ENCODE data around the gene PCDHA6.
"Not testable (repeated sequence)": the region's sequence is repeated elsewhere in the genome, so short reads cannot be mapped to it uniquely, and the experiment has no call there.

PCDHA6 gene

DNA sequence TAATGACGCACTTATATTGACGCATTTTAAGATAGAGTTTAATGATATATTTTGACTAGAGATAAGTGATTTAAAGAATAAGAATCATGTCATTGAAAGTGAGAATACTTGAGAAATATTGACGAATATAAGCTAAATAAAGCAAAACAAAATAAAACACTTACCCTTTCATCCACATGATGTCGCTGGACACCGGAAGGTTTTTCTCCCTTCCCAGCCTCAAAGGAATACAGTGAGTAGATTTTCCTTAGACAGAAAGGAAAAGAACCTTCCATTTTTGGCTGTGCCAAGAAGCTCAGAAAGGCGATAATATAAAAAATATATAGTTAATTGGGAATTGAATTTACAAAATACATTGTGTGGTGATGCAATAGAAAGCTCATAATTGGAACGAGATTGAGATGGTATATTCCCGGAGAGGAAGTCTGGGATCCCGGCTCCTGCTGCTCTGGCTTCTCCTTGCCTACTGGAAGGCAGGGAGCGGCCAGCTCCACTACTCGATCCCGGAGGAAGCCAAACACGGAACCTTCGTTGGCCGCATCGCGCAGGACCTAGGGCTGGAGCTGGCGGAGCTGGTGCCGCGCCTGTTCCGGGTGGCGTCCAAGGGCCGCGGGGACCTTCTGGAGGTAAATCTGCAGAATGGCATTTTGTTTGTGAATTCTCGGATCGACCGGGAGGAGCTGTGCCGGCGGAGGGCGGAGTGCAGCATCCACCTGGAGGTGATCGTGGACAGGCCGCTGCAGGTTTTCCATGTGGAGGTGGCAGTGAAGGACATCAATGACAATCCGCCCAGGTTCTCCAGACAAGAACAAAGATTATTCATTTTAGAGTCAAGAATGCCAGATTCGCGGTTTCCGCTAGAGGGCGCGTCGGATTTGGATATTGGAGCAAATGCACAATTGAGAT is 6.1 kb upstream of the PCDHA6 start, which contains the start of gene PCDHA5:
Gene PCDHA5 (plus strand): TSS at position 239 of the 906 bp plus-strand sequence.
- DNase-seq (ENCODE audit: low read depth) = no peak

DNA sequence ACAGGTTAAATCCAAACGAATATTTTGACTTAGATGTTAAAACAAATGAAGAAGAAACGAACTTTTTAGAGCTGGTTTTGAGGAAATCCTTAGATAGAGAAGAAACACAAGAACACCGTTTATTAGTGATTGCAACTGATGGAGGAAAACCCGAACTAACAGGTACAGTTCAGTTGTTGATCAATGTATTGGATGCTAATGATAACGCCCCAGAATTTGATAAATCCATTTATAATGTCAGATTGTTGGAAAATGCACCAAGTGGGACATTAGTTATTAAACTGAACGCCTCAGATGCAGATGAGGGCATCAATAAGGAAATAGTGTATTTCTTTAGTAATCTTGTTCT is 5.5 kb upstream of the PCDHA6 start:
- DNase-seq (ENCODE audit: low read depth) = no peak

DNA sequence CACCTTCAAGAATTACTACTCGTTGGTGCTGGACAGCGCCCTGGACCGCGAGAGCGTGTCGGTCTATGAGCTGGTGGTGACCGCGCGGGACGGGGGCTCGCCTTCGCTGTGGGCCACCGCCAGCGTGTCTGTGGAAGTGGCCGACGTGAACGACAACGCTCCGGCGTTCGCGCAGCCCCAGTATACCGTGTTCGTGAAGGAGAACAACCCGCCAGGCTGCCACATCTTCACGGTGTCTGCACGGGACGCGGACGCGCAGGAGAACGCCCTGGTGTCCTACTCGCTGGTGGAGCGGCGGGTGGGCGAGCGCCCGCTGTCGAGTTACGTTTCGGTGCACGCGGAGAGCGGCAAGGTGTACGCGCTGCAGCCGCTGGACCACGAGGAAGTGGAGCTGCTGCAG is 4.8 kb upstream of the PCDHA6 start:
- not testable (repeated sequence) for DNase-seq (ENCODE audit: low read depth)

DNA sequence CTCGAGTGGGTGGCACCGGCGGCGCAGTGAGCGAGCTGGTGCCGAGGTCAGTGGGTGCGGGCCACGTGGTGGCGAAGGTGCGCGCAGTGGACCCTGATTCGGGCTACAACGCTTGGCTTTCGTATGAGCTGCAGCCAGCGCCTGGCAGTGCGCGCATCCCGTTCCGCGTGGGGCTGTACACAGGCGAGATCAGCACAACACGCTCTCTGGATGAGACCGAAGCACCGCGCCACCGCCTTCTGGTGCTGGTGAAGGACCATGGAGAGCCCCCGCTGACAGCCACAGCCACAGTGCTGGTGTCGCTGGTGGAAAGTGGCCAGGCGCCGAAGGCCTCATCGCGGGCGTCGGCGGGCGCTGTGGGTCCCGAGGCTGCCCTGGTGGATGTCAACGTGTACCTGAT is 4.3 kb upstream of the PCDHA6 start:
- DNase-seq (ENCODE audit: low read depth) = no peak

DNA sequence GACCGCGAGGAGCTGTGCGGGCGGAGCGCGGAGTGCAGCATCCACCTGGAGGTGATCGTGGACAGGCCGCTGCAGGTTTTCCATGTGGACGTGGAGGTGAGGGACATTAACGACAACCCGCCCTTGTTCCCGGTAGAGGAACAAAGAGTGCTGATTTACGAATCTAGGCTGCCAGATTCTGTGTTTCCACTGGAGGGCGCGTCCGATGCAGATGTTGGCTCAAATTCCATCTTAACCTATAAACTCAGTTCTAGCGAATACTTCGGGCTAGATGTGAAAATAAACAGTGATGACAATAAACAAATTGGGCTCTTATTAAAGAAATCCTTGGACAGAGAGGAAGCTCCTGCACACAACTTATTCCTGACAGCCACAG is 590 bp downstream of the PCDHA6 start:
- no peak for DNase-seq (ENCODE audit: low read depth)

DNA sequence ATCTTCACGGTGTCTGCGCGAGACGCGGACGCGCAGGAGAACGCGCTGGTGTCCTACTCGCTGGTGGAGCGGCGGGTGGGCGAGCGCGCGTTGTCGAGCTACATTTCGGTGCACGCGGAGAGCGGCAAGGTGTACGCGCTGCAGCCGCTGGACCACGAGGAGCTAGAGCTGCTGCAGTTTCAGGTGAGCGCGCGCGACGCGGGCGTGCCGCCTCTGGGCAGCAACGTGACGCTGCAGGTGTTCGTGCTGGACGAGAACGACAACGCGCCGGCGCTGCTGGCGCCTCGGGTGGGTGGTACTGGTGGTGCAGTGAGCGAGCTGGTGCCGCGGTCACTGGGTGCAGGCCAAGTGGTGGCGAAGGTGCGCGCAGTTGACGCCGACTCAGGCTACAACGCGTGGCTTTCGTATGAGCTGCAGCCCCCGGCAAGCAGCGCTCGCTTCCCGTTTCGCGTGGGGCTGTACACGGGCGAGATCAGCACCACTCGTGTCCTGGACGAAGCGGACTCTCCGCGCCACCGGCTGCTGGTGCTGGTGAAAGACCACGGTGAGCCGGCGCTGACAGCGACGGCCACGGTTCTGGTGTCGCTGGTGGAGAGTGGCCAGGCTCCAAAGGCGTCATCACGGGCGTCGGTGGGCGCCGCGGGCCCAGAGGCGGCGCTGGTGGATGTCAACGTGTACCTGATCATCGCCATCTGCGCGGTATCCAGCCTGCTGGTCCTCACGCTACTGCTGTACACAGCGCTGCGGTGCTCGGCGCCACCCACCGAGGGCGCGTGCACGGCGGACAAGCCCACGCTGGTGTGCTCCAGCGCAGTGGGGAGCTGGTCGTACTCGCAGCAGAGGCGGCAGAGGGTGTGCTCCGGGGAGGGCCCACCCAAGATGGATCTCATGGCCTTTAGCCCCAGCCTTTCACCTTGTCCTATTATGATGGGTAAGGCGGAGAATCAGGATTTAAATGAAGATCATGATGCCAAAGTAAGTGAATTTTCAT is 2.0 kb downstream of the PCDHA6 start:
- DNase-seq (ENCODE audit: low read depth) = not testable (repeated sequence)

DNA sequence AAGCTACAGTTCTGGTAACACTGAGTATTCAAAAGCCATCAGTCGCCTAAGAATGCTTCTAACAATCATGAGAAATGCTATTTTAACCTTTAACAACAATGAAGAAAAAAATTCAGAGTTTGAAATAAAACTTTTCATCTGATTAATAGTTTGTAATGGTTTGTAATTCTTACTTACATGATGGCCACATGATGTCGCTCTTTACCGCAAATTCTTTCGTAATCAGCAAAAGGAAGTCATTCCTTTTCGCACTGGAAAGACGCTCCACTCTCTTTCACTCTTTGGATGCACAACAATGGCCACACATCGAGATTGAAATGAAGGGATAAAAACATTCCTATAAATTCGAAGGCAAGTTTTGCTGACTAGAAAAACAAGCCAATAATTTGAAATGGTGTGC is 6.2 kb downstream of the PCDHA6 start, which contains the start of gene PCDHA7:
Gene PCDHA7 (plus strand): TSS at position 277 of the 400 bp plus-strand sequence. CDS start 115 bp downstream, at position 392.
- no peak for DNase-seq (ENCODE audit: low read depth)

DNA sequence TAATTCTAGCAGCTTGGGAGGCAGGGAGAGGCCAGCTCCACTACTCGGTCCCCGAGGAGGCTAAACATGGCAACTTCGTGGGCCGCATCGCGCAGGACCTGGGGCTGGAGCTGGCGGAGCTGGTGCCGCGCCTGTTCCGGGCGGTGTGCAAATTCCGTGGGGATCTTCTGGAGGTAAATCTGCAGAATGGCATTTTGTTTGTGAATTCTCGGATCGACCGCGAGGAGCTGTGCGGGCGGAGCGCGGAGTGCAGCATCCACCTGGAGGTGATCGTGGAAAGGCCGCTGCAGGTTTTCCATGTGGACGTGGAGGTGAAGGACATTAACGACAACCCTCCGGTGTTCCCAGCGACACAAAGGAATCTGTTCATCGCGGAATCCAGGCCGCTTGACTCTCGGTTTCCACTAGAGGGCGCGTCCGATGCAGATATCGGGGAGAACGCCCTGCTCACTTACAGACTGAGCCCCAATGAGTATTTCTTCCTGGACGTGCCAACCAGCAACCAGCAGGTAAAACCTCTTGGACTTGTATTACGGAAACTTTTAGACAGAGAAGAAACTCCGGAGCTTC is 6.8 kb downstream of the PCDHA6 start:
- DNase-seq (ENCODE audit: low read depth) = not testable (repeated sequence)

DNA sequence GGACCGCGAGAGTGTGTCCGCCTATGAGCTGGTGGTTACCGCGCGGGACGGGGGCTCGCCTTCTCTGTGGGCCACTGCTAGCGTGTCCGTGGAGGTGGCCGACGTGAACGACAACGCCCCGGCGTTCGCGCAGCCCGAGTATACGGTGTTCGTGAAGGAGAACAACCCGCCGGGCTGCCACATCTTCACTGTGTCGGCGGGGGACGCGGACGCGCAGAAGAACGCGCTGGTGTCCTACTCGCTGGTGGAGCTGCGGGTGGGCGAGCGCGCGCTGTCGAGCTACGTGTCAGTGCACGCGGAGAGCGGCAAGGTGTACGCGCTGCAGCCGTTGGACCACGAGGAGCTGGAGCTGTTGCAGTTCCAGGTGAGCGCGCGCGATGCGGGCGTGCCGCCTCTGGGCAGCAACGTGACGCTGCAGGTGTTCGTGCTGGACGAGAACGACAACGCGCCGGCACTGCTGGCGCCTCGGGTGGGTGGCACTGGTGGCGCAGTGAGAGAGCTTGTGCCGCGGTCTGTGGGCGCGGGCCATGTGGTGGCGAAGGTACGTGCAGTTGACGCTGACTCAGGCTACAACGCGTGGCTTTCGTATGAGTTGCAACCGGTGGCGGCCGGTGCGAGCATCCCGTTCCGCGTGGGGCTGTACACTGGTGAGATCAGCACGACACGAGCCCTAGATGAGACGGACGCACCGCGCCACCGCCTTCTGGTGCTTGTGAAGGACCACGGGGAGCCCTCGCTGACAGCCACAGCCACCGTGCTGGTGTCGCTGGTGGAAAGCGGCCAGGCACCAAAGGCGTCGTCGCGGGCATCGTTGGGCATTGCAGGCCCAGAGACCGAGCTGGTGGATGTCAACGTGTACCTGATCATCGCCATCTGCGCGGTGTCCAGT is 8.1 kb downstream of the PCDHA6 start:
- no peak for DNase-seq (ENCODE audit: low read depth)

DNA sequence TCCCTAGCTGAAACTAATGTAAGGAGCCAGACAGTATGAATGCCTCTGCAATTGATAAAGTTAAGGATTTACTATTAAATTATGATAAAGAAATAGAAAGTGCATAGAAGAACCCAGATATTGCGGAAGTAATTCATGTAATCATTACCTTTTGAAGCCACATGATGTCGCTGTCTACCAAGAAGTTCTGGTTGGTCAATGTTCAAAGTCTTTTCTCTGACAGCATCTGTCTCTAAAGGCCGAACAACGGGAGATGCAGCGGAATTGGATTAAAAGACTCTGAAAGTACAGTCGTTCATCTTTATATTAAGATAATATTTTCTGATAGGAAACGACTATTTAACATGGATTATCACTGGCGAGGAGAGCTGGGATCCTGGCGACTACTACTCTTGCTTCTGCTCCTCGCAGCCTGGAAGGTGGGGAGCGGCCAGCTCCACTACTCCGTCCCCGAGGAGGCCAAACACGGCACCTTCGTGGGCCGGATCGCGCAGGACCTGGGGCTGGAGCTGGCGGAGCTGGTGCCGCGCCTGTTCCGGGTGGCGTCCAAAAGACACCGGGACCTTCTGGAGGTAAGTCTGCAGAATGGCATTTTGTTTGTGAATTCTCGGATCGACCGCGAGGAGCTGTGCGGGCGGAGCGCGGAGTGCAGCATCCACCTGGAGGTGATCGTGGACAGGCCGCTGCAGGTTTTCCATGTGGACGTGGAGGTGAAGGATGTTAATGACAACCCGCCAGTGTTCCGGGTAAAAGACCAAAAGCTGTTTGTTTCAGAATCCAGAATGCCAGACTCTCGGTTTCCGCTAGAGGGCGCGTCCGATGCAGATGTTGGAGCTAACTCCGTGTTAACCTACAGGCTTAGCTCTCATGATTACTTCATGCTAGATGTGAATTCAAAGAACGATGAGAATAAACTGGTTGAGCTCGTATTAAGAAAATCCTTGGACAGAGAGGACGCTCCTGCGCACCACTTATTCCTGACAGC is 13.5 kb downstream of the PCDHA6 start, which contains the start of gene PCDHA8:
Gene PCDHA8 (plus strand): TSS at position 210 of the 985 bp plus-strand sequence. CDS start 135 bp downstream, at position 345.
- no peak for DNase-seq (ENCODE audit: low read depth)

DNA sequence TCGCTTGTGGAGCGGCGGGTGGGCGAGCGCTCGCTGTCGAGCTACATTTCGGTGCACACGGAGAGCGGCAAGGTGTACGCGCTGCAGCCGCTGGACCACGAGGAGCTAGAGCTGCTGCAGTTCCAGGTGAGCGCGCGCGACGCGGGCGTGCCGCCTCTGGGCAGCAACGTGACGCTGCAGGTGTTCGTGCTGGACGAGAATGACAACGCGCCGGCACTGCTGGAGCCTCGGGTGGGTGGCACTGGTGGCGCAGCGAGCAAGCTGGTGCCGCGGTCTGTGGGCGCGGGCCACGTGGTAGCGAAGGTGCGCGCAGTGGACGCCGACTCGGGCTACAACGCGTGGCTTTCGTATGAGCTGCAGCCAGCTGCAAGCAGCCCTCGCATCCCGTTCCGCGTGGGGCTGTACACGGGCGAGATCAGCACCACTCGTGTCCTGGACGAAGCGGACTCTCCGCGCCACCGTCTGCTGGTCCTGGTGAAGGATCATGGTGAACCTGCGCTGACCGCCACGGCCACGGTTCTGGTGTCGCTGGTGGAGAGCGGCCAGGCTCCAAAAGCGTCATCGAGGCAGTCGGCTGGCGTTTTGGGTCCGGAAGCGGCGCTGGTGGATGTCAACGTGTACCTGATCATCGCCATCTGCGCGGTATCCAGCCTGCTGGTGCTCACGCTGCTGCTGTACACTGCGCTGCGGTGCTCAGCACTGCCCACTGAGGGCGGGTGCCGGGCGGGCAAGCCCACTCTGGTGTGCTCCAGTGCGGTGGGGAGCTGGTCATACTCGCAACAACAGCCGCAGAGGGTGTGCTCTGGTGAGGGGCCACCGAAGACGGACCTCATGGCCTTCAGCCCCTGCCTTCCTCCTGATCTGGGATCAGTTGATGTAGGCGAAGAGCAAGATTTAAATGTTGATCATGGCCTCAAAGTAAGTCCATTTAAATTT is 15.3 kb downstream of the PCDHA6 start:
- no peak for DNase-seq (ENCODE audit: low read depth)

DNA sequence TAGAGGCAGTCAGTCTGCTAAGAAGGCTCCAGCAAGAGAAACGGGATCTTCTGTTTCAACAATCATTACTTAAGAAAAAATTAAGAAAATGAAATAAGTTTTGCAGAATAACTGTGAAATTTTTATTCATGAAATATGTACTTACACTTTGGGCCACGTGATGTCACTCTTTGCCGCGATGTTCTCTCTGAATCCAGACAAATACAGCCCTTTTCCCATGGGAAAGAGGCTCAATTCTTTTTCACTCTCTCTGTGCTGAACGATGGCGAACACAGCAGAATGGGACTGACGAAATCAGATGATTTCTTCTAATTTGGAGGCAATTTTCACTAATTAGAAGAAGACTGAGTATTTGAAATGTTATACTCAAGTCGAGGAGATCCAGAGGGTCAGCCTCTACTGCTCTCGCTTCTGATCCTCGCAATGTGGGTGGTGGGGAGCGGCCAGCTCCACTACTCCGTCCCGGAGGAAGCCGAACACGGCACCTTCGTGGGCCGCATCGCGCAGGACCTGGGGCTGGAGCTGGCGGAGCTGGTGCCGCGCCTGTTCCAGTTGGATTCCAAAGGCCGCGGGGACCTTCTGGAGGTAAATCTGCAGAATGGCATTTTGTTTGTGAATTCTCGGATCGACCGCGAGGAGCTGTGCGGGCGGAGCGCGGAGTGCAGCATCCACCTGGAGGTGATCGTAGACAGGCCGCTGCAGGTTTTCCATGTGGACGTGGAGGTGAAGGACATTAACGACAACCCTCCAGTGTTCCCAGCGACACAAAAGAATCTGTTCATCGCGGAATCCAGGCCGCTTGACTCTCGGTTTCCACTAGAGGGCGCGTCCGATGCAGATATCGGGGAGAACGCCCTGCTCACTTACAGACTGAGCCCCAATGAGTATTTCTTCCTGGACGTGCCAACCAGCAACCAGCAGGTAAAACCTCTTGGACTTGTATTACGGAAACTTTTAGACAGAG is 20.7 kb downstream of the PCDHA6 start, which contains the start of gene PCDHA9:
Gene PCDHA9 (plus strand): TSS at position 244 of the 964 bp plus-strand sequence. CDS start 114 bp downstream, at position 358.
- not testable (repeated sequence) for DNase-seq (ENCODE audit: low read depth)

DNA sequence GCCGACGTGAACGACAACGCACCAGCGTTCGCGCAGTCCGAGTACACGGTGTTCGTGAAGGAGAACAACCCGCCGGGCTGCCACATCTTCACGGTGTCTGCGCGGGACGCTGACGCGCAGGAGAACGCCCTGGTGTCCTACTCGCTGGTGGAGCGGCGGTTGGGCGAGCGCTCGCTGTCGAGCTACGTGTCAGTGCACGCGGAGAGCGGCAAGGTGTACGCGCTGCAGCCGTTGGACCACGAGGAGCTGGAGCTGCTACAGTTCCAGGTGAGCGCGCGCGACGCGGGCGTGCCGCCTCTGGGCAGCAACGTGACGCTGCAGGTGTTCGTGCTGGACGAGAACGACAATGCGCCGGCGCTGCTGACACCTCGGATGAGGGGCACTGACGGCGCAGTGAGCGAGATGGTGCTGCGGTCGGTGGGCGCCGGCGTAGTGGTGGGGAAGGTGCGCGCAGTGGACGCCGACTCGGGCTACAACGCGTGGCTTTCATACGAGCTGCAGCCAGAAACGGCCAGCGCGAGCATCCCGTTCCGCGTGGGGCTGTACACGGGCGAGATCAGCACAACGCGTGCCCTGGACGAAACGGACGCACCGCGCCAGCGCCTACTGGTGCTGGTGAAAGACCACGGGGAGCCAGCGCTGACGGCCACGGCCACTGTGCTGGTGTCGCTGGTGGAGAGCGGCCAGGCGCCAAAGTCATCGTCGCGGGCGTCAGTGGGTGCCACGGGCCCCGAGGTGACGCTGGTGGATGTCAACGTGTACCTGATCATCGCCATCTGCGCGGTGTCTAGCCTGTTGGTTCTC is 22.3 kb downstream of the PCDHA6 start:
- DNase-seq (ENCODE audit: low read depth) = not testable (repeated sequence)

DNA sequence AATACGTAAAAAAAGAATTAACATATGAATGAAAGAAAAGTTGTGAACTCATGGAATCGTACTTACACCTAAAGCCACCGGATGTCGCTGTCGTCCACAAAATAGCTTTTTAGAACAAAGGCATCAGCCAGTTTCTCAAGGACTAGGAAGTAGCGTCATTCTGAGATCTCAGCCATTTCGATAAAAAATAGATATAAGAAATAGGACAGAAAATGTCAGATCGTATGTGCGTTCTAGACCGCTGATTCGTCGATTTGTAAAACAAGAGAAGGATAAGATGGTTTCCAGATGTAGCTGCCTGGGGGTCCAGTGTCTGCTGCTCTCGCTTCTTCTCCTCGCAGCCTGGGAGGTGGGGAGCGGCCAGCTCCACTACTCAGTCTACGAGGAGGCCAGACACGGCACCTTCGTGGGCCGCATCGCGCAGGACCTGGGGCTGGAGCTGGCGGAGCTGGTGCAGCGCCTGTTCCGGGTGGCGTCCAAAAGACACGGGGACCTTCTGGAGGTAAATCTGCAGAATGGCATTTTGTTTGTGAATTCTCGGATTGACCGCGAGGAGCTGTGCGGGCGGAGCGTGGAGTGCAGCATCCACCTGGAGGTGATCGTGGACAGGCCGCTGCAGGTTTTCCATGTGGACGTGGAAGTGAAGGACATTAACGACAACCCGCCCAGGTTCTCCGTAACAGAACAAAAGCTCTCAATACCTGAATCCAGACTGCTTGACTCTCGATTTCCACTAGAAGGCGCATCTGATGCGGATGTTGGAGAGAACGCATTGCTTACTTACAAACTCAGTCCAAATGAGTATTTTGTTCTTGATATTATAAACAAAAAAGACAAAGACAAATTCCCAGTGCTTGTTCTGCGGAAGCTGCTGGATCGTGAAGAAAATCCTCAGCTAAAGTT is 28.3 kb downstream of the PCDHA6 start, which contains the start of gene PCDHA10:
Gene PCDHA10 (plus strand): TSS at position 126 of the 903 bp plus-strand sequence. CDS start 152 bp downstream, at position 278.
- DNase-seq (ENCODE audit: low read depth) = no peak

Measured in stimulated activated CD8-positive, alpha-beta memory T cell treated with anti-CD3 and anti-CD28 coated beads, Interleukin-7, amount 100 ng/mL, for 24 hours (primary cell).